ENCODE results near the gene RNF144A.

RNF144A gene

GRCh38 chr2:6905668-6906067 lies 11.5 kb upstream of the RNF144A start:
- H3K4me3 ChIP-seq (ENCODE audit: low read depth, low read length) = no peak overlapping the region

GRCh38 chr2:6906165-6906741 lies 11.0 kb upstream of the RNF144A start:
- no peak overlapping the region for H3K4me3 ChIP-seq (ENCODE audit: low read depth, low read length)
- DNase-seq (ENCODE audit: low read depth) = no peak

More at GRCh38 chr2:6905668-6906067, 11.5 kb upstream of the RNF144A start:
- DNase-seq (ENCODE audit: low read depth) = no peak

GRCh38 chr2:6908291-6908690 lies 8.9 kb upstream of the RNF144A start:
- no peak for DNase-seq (ENCODE audit: low read depth)
- no peak overlapping the region for H3K4me3 ChIP-seq (ENCODE audit: low read depth, low read length)

- DNase-seq (ENCODE audit: low read depth) = no peak
- no peak overlapping the region for H3K4me3 ChIP-seq (ENCODE audit: low read depth, low read length)
Measured at GRCh38 chr2:6909431-6910385, 7.5 kb upstream of the RNF144A start.

GRCh38 chr2:6911721-6912120 lies 5.5 kb upstream of the RNF144A start:
- no peak overlapping the region for H3K4me3 ChIP-seq (ENCODE audit: low read depth, low read length)
- DNase-seq (ENCODE audit: low read depth) = no peak

- H3K4me3 ChIP-seq (ENCODE audit: low read depth, low read length) = no peak overlapping the region
- DNase-seq (ENCODE audit: low read depth) = no peak
Measured at GRCh38 chr2:6913415-6914157, 3.6 kb upstream of the RNF144A start.

GRCh38 chr2:6914828-6915227 lies 2.4 kb upstream of the RNF144A start:
- no peak for DNase-seq (ENCODE audit: low read depth)
- H3K4me3 ChIP-seq (ENCODE audit: low read depth, low read length) = no peak overlapping the region

GRCh38 chr2:6915399-6915798 lies 1.8 kb upstream of the RNF144A start:
- H3K4me3 ChIP-seq (ENCODE audit: low read depth, low read length) = no peak overlapping the region
- no peak for DNase-seq (ENCODE audit: low read depth)

- DNase-seq (ENCODE audit: low read depth) = no peak
- no peak overlapping the region for H3K4me3 ChIP-seq (ENCODE audit: low read depth, low read length)
Measured at GRCh38 chr2:6916224-6916623, 988 bp upstream of the RNF144A start.

GRCh38 chr2:6916736-6917070 lies 509 bp upstream of the RNF144A start:
- no peak for DNase-seq (ENCODE audit: low read depth)
- H3K4me3 ChIP-seq (ENCODE audit: low read depth, low read length) = peak overlapping the region; percentile 31

- peak overlapping the region; percentile 53 for H3K4me3 ChIP-seq (ENCODE audit: low read depth, low read length)
- no peak for DNase-seq (ENCODE audit: low read depth)
Measured at GRCh38 chr2:6917761-6918421, 679 bp downstream of the RNF144A start.

- DNase-seq (ENCODE audit: low read depth) = no peak
- H3K4me3 ChIP-seq (ENCODE audit: low read depth, low read length) = no peak overlapping the region
Measured at GRCh38 chr2:6919901-6920742, 2.9 kb downstream of the RNF144A start.

GRCh38 chr2:6920743-6921064 lies 3.5 kb downstream of the RNF144A start:
- no peak overlapping the region for H3K4me3 ChIP-seq (ENCODE audit: low read depth, low read length)
- DNase-seq (ENCODE audit: low read depth) = no peak

- H3K4me3 ChIP-seq (ENCODE audit: low read depth, low read length) = no peak overlapping the region
- no peak for DNase-seq (ENCODE audit: low read depth)
Measured at GRCh38 chr2:6921321-6921922, 4.2 kb downstream of the RNF144A start.

- no peak for DNase-seq (ENCODE audit: low read depth)
- H3K4me3 ChIP-seq (ENCODE audit: low read depth, low read length) = no peak overlapping the region
Measured at GRCh38 chr2:6922201-6922656, 5.0 kb downstream of the RNF144A start.

- no peak for DNase-seq (ENCODE audit: low read depth)
- no peak overlapping the region for H3K4me3 ChIP-seq (ENCODE audit: low read depth, low read length)
Measured at GRCh38 chr2:6923319-6923718, 6.1 kb downstream of the RNF144A start.

GRCh38 chr2:6924101-6924923 lies 7.1 kb downstream of the RNF144A start:
- no peak overlapping the region for H3K4me3 ChIP-seq (ENCODE audit: low read depth, low read length)
- DNase-seq (ENCODE audit: low read depth) = no peak

GRCh38 chr2:6924924-6925409 lies 7.8 kb downstream of the RNF144A start:
- no peak overlapping the region for H3K4me3 ChIP-seq (ENCODE audit: low read depth, low read length)
- DNase-seq (ENCODE audit: low read depth) = no peak
